ES-I3 (cell line): ENCODE measurements around the gene FKBP1A.
"Not testable (repeated sequence)": the region's sequence is repeated elsewhere in the genome, so short reads cannot be mapped to it uniquely, and the experiment has no call there.

Source experiments
- H3K36me3 ChIP-seq: 2 replicates; pipeline ENCODE4 v1.6.1; 2013; ENCODE audit warnings: mild to moderate bottlenecking, low read length, control low read depth, moderate library complexity; ENCODE audit not compliant: insufficient read depth
- H3K4me1 ChIP-seq: 2 replicates; pipeline ENCODE4 v1.6.1; 2013; ENCODE audit warnings: mild to moderate bottlenecking, control low read depth, low read length; ENCODE audit not compliant: insufficient read depth
- H3K9ac ChIP-seq: 2 replicates; pipeline ENCODE4 v1.6.1; 2013; ENCODE audit warnings: low read depth, mild to moderate bottlenecking, low read length, moderate library complexity
- H3K9me3 ChIP-seq: 2 replicates; pipeline ENCODE4 v1.6.1; 2013; ENCODE audit warnings: mild to moderate bottlenecking, low read length, moderate library complexity; ENCODE audit not compliant: control insufficient read depth, insufficient read depth

The FKBP1A gene

GRCh38 chr20:1345756-1346093 is 47.1 kb downstream of the FKBP1A start:
- H3K9me3 ChIP-seq, result peaks cover 8% of the 10 kb centered on the region; the same call in 1 of the 2 replicates
- H3K4me1 ChIP-seq, result no peaks in the 10 kb centered on the region
- H3K9ac ChIP-seq, result no peak overlapping the region
- H3K36me3 ChIP-seq, result no peaks in the 10 kb centered on the region

- H3K36me3 ChIP-seq, result no peaks in the 10 kb centered on the region
Observed at GRCh38 chr20:1345030-1345755, 47.7 kb downstream of the FKBP1A start.

GRCh38 chr20:1343446-1344124 is 49.3 kb downstream of the FKBP1A start:
- not testable (repeated sequence) for H3K4me1 ChIP-seq, H3K36me3 ChIP-seq, H3K9me3 ChIP-seq, H3K9ac ChIP-seq

More at GRCh38 chr20:1345030-1345755, 47.7 kb downstream of the FKBP1A start:
- peaks cover 8% of the 10 kb centered on the region; the same call in 1 of the 2 replicates for H3K9me3 ChIP-seq
- H3K4me1 ChIP-seq, result no peaks in the 10 kb centered on the region
- no peak overlapping the region for H3K9ac ChIP-seq

- Histone ChIP-seq H3K36me3 (no peaks in the 10 kb centered on the region), H3K4me1 (no peaks in the 10 kb centered on the region), H3K9me3 (0 out of 2 replicates have a peak, but pooled peaks cover under 1% of the 10 kb centered on the region), H3K9ac (no peak overlapping the region)
Observed at GRCh38 chr20:1341561-1342265, 51.1 kb downstream of the FKBP1A start.

GRCh38 chr20:1338801-1339200 is 54.1 kb downstream of the FKBP1A start:
- Histone ChIP-seq H3K9me3 (no peaks in the 10 kb centered on the region), H3K36me3 (no peaks in the 10 kb centered on the region), H3K4me1 (no peaks in the 10 kb centered on the region), H3K9ac (no peak overlapping the region)

- no peak overlapping the region for H3K9ac ChIP-seq
- H3K36me3 ChIP-seq, result no peaks in the 10 kb centered on the region
- no peaks in the 10 kb centered on the region for H3K9me3 ChIP-seq
- H3K4me1 ChIP-seq, result no peaks in the 10 kb centered on the region
Observed at GRCh38 chr20:1338096-1338495, 54.8 kb downstream of the FKBP1A start.

- Histone ChIP-seq H3K36me3 (no peaks in the 10 kb centered on the region), H3K9ac (no peak overlapping the region), H3K4me1 (no peaks in the 10 kb centered on the region), H3K9me3 (no peaks in the 10 kb centered on the region)
Observed at GRCh38 chr20:1337441-1337840, 55.4 kb downstream of the FKBP1A start.

- H3K9me3 ChIP-seq, result no peaks in the 10 kb centered on the region
- H3K4me1 ChIP-seq, result no peaks in the 10 kb centered on the region
- no peaks in the 10 kb centered on the region for H3K36me3 ChIP-seq
- H3K9ac ChIP-seq, result no peak overlapping the region
Observed at GRCh38 chr20:1336699-1337367, 56.0 kb downstream of the FKBP1A start.

- Histone ChIP-seq H3K4me1 (no peaks in the 10 kb centered on the region), H3K9ac (no peak overlapping the region), H3K9me3 (no peaks in the 10 kb centered on the region), H3K36me3 (no peaks in the 10 kb centered on the region)
Observed at GRCh38 chr20:1335961-1336698, 56.7 kb downstream of the FKBP1A start.

GRCh38 chr20:1334761-1335160 is 58.1 kb downstream of the FKBP1A start:
- no peaks in the 10 kb centered on the region for H3K9me3 ChIP-seq
- no peaks in the 10 kb centered on the region for H3K36me3 ChIP-seq
- H3K4me1 ChIP-seq, result no peaks in the 10 kb centered on the region
- no peak overlapping the region for H3K9ac ChIP-seq

GRCh38 chr20:1334370-1334731 is 58.5 kb downstream of the FKBP1A start:
- Histone ChIP-seq H3K9ac (no peak overlapping the region), H3K4me1 (no peaks in the 10 kb centered on the region), H3K36me3 (no peaks in the 10 kb centered on the region), H3K9me3 (no peaks in the 10 kb centered on the region)

GRCh38 chr20:1333462-1334369 is 59.1 kb downstream of the FKBP1A start:
- no peak overlapping the region for H3K9ac ChIP-seq
- H3K4me1 ChIP-seq, result no peaks in the 10 kb centered on the region
- no peaks in the 10 kb centered on the region for H3K36me3 ChIP-seq
- no peaks in the 10 kb centered on the region for H3K9me3 ChIP-seq

GRCh38 chr20:1332749-1333300 is 60.0 kb downstream of the FKBP1A start:
- Histone ChIP-seq H3K9ac (no peak overlapping the region), H3K9me3 (no peaks in the 10 kb centered on the region), H3K36me3 (no peaks in the 10 kb centered on the region), H3K4me1 (no peaks in the 10 kb centered on the region; the same call in 1 of the 2 replicates)
